ENCODE results near the gene DAGLA. TPM values are rescaled to one million over a fixed set of nuclear protein-coding genes. Genes with fewer than 3 reads are reported as not detected.

The DAGLA gene
- total and polyA plus RNA-seq, 2 of the 13 experiments (the other 11 are each of a cell fraction or from before 2014, with no cell fraction given): 2.6 to 3.9 TPM

GRCh38 chr11:61787928-61788491 lies 107.8 kb downstream of the DAGLA start (continued):
- no peak for TF ChIP-seq TERF1 (CRISPR knock-in tag; IDR thresholded peaks at IDR 0.05)
- TF ChIP-seq ARID4A (CRISPR knock-in tag; IDR thresholded peaks at IDR 0.05; ENCODE audit: borderline replicate concordance): 0 out of 2 replicates have a peak, but pooled peaks have one; percentile 26
- no peak for TF ChIP-seq ZNF441 (CRISPR knock-in tag; IDR thresholded peaks at IDR 0.05; ENCODE audit: borderline replicate concordance)
- TF ChIP-seq AHR (CRISPR knock-in tag; IDR thresholded peaks at IDR 0.05): no peak
- peak; percentile 26; the same call in 1 of the 2 replicates for TF ChIP-seq POLR2G (IDR thresholded peaks at IDR 0.05; ENCODE audit: low read depth, low read length)
- peak; percentile 79 for TF ChIP-seq STAG1 (CRISPR knock-in tag; IDR thresholded peaks at IDR 0.05)
- TF ChIP-seq HNF1A (IDR thresholded peaks at IDR 0.05; ENCODE audit: low read depth): no peak
- TF ChIP-seq HNF1A (CRISPR knock-in tag; IDR thresholded peaks at IDR 0.05; ENCODE audit: borderline replicate concordance): no peak
- peak; percentile 26; the same call in 1 of the 2 replicates for TF ChIP-seq ZFY (CRISPR knock-in tag; IDR thresholded peaks at IDR 0.05)
- no peak for TF ChIP-seq POLR2AphosphoS2 (IDR thresholded peaks at IDR 0.05; ENCODE audit: low read depth, low read length)
- peak; percentile 67 for TF ChIP-seq RAD21 (CRISPR knock-in tag; IDR thresholded peaks at IDR 0.05)
- TF ChIP-seq KDM2A (CRISPR knock-in tag; IDR thresholded peaks at IDR 0.05; ENCODE audit: borderline replicate concordance, low read depth): peak; percentile 58; the same call in 1 of the 2 replicates
- no peak for TF ChIP-seq ZNF382 (CRISPR knock-in tag; IDR thresholded peaks at IDR 0.05; ENCODE audit: borderline replicate concordance)
- 0 out of 2 replicates have a peak, but pooled peaks have one; percentile 17 for TF ChIP-seq ZNF143 (CRISPR knock-in tag; IDR thresholded peaks at IDR 0.05)
- TF ChIP-seq GLI4 (CRISPR knock-in tag; IDR thresholded peaks at IDR 0.05; ENCODE audit: borderline replicate concordance): no peak
- no peak for TF ChIP-seq PCBP2 (optimal IDR thresholded peaks at IDR 0.05; ENCODE audit: low read depth, low read length, poor library complexity, severe bottlenecking)
- TF ChIP-seq PRDM4 (CRISPR knock-in tag; IDR thresholded peaks at IDR 0.05; ENCODE audit: borderline replicate concordance): no peak
